RWPE2 (cell line): Measurements from ENCODE around the gene RDH5.

Source experiments
- ATAC-seq: fragments of 200-7000 bp; cut with Tn5 transposase; 3 replicates; pipeline ENCODE4 v1.9.1; 2021; ENCODE audit warnings: low read depth
- DNase-seq: peaks from one replicate; pipeline ENCODE4 v3.0.0-alpha.2; 2020; ENCODE audit warnings: low spot score
- H3K27ac ChIP-seq: fragments of 450-650 bp; 2 replicates; pipeline ENCODE4 v1.5.1; 2017; ENCODE audit warnings: mild to moderate bottlenecking; ENCODE audit not compliant: poor library complexity, severe bottlenecking
- H3K27me3 ChIP-seq: fragments of 250-450 bp; sonication (Bioruptor Pico); 2 replicates; pipeline ENCODE4 v1.5.1; 2021; ENCODE audit warnings: mild to moderate bottlenecking, moderate library complexity; ENCODE audit not compliant: insufficient read depth, poor library complexity, severe bottlenecking
- H3K36me3 ChIP-seq: fragments of 250-450 bp; sonication (Bioruptor Pico); 2 replicates; pipeline ENCODE4 v1.5.1; 2020; ENCODE audit warnings: low read depth, mild to moderate bottlenecking, moderate library complexity
- H3K4me1 ChIP-seq: fragments of 250-450 bp; sonication (Bioruptor Pico); 2 replicates; pipeline ENCODE4 v1.5.1; 2021; ENCODE audit warnings: mild to moderate bottlenecking, moderate library complexity; ENCODE audit not compliant: insufficient read depth, poor library complexity, severe bottlenecking
- H3K4me3 ChIP-seq: fragments of 250-450 bp; sonication (Bioruptor Pico); 2 replicates; pipeline ENCODE4 v1.5.1; 2021; ENCODE audit warnings: mild to moderate bottlenecking, moderate library complexity; ENCODE audit not compliant: severe bottlenecking
- H3K9me3 ChIP-seq: fragments of 250-450 bp; sonication (Bioruptor Pico); 2 replicates; pipeline ENCODE4 v1.5.1; 2021; ENCODE audit warnings: mild to moderate bottlenecking, moderate library complexity; ENCODE audit not compliant: severe bottlenecking
- CTCF ChIP-seq: fragments of 450-650 bp; IDR thresholded peaks from one replicate; pipeline ENCODE4 v1.5.1; 2017; ENCODE audit warnings: mild to moderate bottlenecking, moderate library complexity; ENCODE audit not compliant: poor library complexity, severe bottlenecking

RDH5 gene

GRCh38 chr12:55720071-55720564, at the start of gene RDH5:
TSS of gene RDH5 (plus strand) at chr12:55720393. CDS start at chr12:55721185, 792 bp downstream.
- H3K4me1 ChIP-seq: peaks cover 17% of the 10 kb centered on the region
- H3K27ac ChIP-seq: peak within 1 kb of the TSS; percentile 25
- no peak for DNase-seq
- H3K36me3 ChIP-seq: peaks cover 15% of the 10 kb centered on the region
- H3K4me3 ChIP-seq: no peak within 1 kb of the TSS
- H3K9me3 ChIP-seq: no peaks in the 10 kb centered on the region
- no peaks in the 10 kb centered on the region for H3K27me3 ChIP-seq
- ATAC-seq: no peak
- TF ChIP-seq CTCF: no peak

GRCh38 chr12:55671746-55672145, 48.4 kb upstream of the RDH5 start:
- Histone ChIP-seq H3K27ac (no peak overlapping the region), H3K4me3 (no peak overlapping the region), H3K36me3 (no peaks in the 10 kb centered on the region), H3K4me1 (no peaks in the 10 kb centered on the region), H3K27me3 (no peaks in the 10 kb centered on the region), H3K9me3 (no peaks in the 10 kb centered on the region)
- DNase-seq: no peak
- ATAC-seq: no peak
- no peak for TF ChIP-seq CTCF

- no peak for ATAC-seq
Observed at GRCh38 chr12:55673638-55674037, 46.6 kb upstream of the RDH5 start.

GRCh38 chr12:55675666-55676065, 44.5 kb upstream of the RDH5 start:
- DNase-seq (no peak), ATAC-seq (no peak)
- Histone ChIP-seq H3K27me3 (no peaks in the 10 kb centered on the region), H3K27ac (no peak overlapping the region), H3K36me3 (no peaks in the 10 kb centered on the region), H3K4me3 (no peak overlapping the region), H3K4me1 (no peaks in the 10 kb centered on the region), H3K9me3 (no peaks in the 10 kb centered on the region)
- TF ChIP-seq CTCF: no peak

More at GRCh38 chr12:55673638-55674037, 46.6 kb upstream of the RDH5 start:
- Histone ChIP-seq H3K27me3 (no peaks in the 10 kb centered on the region), H3K36me3 (no peaks in the 10 kb centered on the region), H3K4me1 (no peaks in the 10 kb centered on the region), H3K9me3 (no peaks in the 10 kb centered on the region), H3K4me3 (no peak overlapping the region), H3K27ac (no peak overlapping the region)
- TF ChIP-seq CTCF: no peak
- DNase-seq: no peak

GRCh38 chr12:55676707-55677106, 43.5 kb upstream of the RDH5 start:
- TF ChIP-seq CTCF: no peak
- no peak overlapping the region for H3K4me3 ChIP-seq
- H3K27ac ChIP-seq: no peak overlapping the region
- ATAC-seq (no peak), DNase-seq (no peak)
- H3K36me3 ChIP-seq: no peaks in the 10 kb centered on the region
- no peaks in the 10 kb centered on the region for H3K4me1 ChIP-seq
- H3K27me3 ChIP-seq: no peaks in the 10 kb centered on the region
- no peaks in the 10 kb centered on the region for H3K9me3 ChIP-seq
